GM12875 (cell line): ENCODE measurements around the gene UPP2.

Experiments used
- H3K4me3 ChIP-seq: one replicate; pipeline ENCODE4 v1.5.1; 2011; ENCODE audit warnings: low read depth, low read length, control low read depth
- CTCF ChIP-seq: IDR thresholded peaks from 2 replicates; pipeline ENCODE4 v1.5.1; 2011; ENCODE audit warnings: low read depth, mild to moderate bottlenecking, control low read depth, inconsistent platforms, low read length, moderate library complexity, borderline replicate concordance; ENCODE audit not compliant: insufficient read depth

Gene UPP2

DNA sequence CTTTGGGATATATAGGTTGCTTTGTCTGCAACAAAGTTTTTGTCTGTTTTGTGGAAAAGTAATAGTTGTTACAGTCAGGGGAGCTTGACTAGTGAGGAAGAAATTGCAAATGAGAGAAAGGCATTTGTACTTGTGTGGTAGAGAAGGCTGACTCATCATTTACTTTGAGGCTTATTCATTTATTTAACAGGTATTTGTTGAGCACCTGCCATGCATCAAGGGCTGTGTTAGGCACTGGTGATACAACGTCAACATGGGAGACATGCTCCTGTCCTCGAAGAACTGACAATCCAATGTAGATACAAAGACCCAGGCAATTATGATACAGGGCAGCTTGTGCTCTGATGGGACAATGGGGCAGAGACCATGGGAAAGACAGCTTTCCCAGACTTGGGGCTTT lies 79.5 kb downstream of the UPP2 start:
- no peak for TF ChIP-seq CTCF
- H3K4me3 ChIP-seq = no peak overlapping the region

DNA sequence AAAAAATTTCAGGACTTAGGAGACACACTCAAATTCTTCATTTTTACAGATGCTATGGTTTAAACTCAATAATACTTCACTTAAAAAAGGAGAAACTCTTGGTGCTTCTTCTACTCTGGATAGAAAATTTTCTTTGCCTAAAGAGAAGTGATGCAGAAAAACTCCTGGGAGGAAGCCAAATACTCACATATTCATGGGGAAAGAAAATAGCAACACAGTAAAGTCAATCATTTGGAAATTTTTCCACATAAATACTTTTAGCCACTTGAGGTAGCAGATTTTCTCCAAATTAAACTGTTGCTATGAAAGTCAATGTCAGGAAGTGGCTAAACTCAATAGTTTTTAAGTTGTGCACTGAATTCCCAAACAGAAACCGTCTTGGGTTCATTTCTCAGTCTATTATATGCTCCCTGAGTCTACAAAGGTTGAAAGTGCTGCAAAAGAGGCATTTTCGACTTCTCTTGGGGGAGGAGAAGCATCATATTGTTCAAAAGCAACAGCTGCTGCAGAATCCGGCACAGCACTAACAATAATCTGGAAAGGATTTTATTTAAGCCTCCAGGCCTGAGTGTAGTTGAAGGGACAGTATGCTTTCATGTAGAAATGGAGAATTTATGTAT lies 81.1 kb downstream of the UPP2 start:
- TF ChIP-seq CTCF = no peak
- no peak overlapping the region for H3K4me3 ChIP-seq

DNA sequence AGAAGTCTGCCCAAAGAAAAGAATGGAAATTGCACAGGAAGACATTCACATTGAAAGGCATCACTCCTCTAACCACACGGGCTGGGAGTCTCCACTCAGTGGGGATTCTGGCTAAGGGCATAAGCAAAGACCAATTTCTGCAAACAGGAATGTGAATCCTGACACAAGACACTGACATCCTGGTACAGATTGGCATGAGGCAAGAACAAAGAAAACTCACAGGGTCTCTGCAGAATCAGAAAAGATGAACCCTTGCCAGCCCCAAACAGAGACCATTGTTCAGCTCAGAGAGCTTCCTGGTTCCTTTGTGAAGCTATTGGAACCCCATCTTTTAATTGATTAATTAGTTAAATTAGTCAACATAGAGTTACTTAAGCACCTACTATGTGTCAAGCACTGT lies 82.3 kb downstream of the UPP2 start:
- H3K4me3 ChIP-seq = no peak overlapping the region
- TF ChIP-seq CTCF = no peak

DNA sequence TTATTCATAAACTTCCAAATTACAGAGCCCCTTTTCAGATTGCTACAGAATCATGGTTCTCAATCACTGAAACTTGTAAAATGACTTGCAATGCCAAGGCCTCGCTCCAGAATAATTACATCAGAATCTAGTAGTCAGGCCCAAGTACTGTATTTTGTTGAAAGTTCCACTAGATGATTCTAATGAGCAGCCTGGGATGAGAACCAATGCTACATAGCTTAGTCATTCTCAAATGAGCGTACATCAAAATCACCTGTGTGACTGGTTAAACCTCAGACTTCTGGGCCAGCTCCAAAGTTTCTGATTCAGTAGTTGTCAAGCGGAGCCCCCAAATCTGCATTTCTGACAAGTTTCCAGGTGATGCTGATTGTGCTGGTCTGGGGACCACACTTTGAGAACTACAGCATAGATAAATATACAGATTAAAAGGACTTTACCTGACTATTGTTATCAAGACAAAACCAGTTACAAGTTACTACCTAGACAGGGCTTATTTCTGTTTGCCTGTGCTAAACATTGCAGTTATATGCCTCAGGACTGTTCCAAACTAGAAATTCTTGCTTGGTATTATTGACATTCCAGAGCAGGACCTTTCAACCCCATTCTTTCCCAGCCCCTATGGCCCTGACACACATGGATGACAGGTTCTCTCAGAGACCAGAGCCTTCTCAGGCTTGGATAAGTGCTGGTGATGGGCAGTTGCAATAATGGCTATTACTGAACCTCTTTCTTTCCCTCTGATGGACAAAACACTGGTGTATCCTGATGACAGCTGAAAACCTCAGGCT lies 83.1 kb downstream of the UPP2 start:
- no peak for TF ChIP-seq CTCF

More for the DNA sequence above, 83.1 kb downstream of the UPP2 start:
- H3K4me3 ChIP-seq = no peak overlapping the region
